GM18505 (cell line): ENCODE data around the gene CAVIN2.

ENCODE experiments used
- ATAC-seq: cut with Tn5 transposase; IDR thresholded peaks from one replicate; pipeline ENCODE4 v1.9.1; 2021; ENCODE audit not compliant: unreplicated experiment
- POLR2A ChIP-seq: IDR thresholded peaks from 4 replicates; pipeline ENCODE4 v1.6.1; 2011; ENCODE audit warnings: borderline replicate concordance; ENCODE audit not compliant: insufficient read depth, insufficient read length; ENCODE audit errors: extremely low read depth

Gene CAVIN2

GRCh38 chr2:191877875-191878274 lies 31.0 kb upstream of the CAVIN2 start:
- no peak for TF ChIP-seq POLR2A

GRCh38 chr2:191875859-191876258 lies 29.0 kb upstream of the CAVIN2 start:
- TF ChIP-seq POLR2A: no peak
- ATAC-seq: no peak

More at GRCh38 chr2:191877875-191878274, 31.0 kb upstream of the CAVIN2 start:
- ATAC-seq: no peak

- TF ChIP-seq POLR2A: no peak
These were observed 23.9 kb upstream of the CAVIN2 start for GRCh38 chr2:191870744-191871143.

GRCh38 chr2:191869781-191870180 lies 22.9 kb upstream of the CAVIN2 start:
- no peak for TF ChIP-seq POLR2A
- ATAC-seq: no peak

More at GRCh38 chr2:191870744-191871143, 23.9 kb upstream of the CAVIN2 start:
- ATAC-seq: no peak

- no peak for TF ChIP-seq POLR2A
- ATAC-seq: no peak
These were observed 22.3 kb upstream of the CAVIN2 start for GRCh38 chr2:191869178-191869577.

- TF ChIP-seq POLR2A: no peak
- ATAC-seq: no peak
These were observed 20.6 kb upstream of the CAVIN2 start for GRCh38 chr2:191867507-191867847.

GRCh38 chr2:191866675-191867506 lies 20.0 kb upstream of the CAVIN2 start:
- no peak for TF ChIP-seq POLR2A
- no peak for ATAC-seq

GRCh38 chr2:191866195-191866594 lies 19.3 kb upstream of the CAVIN2 start:
- no peak for TF ChIP-seq POLR2A
- no peak for ATAC-seq

GRCh38 chr2:191864628-191865374 lies 17.9 kb upstream of the CAVIN2 start:
- no peak for ATAC-seq
- TF ChIP-seq POLR2A: no peak

- no peak for ATAC-seq
These were observed 17.1 kb upstream of the CAVIN2 start for GRCh38 chr2:191863988-191864387.

GRCh38 chr2:191862156-191862775 lies 15.4 kb upstream of the CAVIN2 start:
- ATAC-seq: no peak
- no peak for TF ChIP-seq POLR2A

More at GRCh38 chr2:191863988-191864387, 17.1 kb upstream of the CAVIN2 start:
- no peak for TF ChIP-seq POLR2A

GRCh38 chr2:191860760-191861466 lies 14.0 kb upstream of the CAVIN2 start:
- no peak for TF ChIP-seq POLR2A
- ATAC-seq: no peak

- no peak for ATAC-seq
These were observed 12.8 kb upstream of the CAVIN2 start for GRCh38 chr2:191859681-191860080.

More at GRCh38 chr2:191859681-191860080, 12.8 kb upstream of the CAVIN2 start:
- no peak for TF ChIP-seq POLR2A
